ENCODE results near the gene TECPR1. TPM values are rescaled to one million over a fixed set of nuclear protein-coding genes. Genes with fewer than 3 reads are reported as not detected.

The TECPR1 gene
- total and polyA plus RNA-seq, 2 donors (not counting 1 experiment from before 2014, with no cell fraction given) = 20.9 to 52.2 TPM

- peaks cover 44% of the 10 kb centered on the region for H4K20me1 ChIP-seq (ENCODE audit: control insufficient read depth, insufficient read depth, low read length, poor library complexity, severe bottlenecking)
- peak; percentile 90 for ATAC-seq (ENCODE audit: low read depth)
- peaks cover 0 to 16% (median 6%) of the 10 kb centered on the region in 4 experiments for H3K27me3 ChIP-seq (replicated peaks in 1 of 4; ENCODE audit: control extremely low read depth in 1 of 4, control insufficient read depth in 3 of 4, insufficient read depth in 4 of 4, low read length in 3 of 4)
- Mint-ChIP-seq H3K4me1 (peaks cover 53% of the 10 kb centered on the region), H3K27me3 (peaks cover 16% of the 10 kb centered on the region), H3K27ac (peak overlapping the region; percentile 75), H3K9me3 (ENCODE audit: insufficient read depth) (no peaks in the 10 kb centered on the region), H3K4me3 (peak overlapping the region; percentile 88)
- H3K9me3 ChIP-seq (ENCODE audit: control extremely low read depth in 1 of 3, control insufficient read depth in 2 of 3, insufficient read depth in 1 of 3, low read length in 2 of 3) = peaks cover 0 to 15% (median 4%) of the 10 kb centered on the region in 3 donors
- H3K4me1 ChIP-seq (ENCODE audit: control insufficient read depth in 2 of 2, insufficient read depth in 2 of 2, low read length in 2 of 2) = peaks cover 45 to 54% of the 10 kb centered on the region in 2 donors
- ChIA-PET POLR2A (interaction anchor here (0.6 to 1.2 kb wide), 3 partner anchors 8 to 1332 kb away, joined by 3 to 10 read pairs (median 4); partner anchors contain the start of gene BHLHA15), CTCF (interaction anchor here (0.6 to 3.7 kb wide), 10 partner anchors 9 to 199 kb away, joined by 3 to 39 read pairs (median 4); partner anchors contain the start of genes BAIAP2L1 and LMTK2)
- WGBS (ENCODE audit: insufficient coverage) = 3% methylated on average over 13 of the region's 15 CpGs
- TF ChIP-seq EZH2 (IDR thresholded peaks at IDR 0.05; ENCODE audit: borderline replicate concordance, insufficient read depth, low read depth, low read length, poor library complexity, severe bottlenecking) = no peak
- no peak for TF ChIP-seq CTCF (IDR thresholded peaks at IDR 0.05)
- DNase-seq = peak; percentile 91
- no peaks in the 10 kb centered on the region for H3K79me2 ChIP-seq (ENCODE audit: control insufficient read depth, insufficient read depth, low read length)
- intact Hi-C loops (cut with micrococcal nuclease) = loop anchor here (1.0 to 2.0 kb wide), 7 partner anchors 16 to 112 kb away; partner anchors contain the start of genes BRI3 and LMTK2
- peak overlapping the region; percentile 57 for H3K9ac ChIP-seq (ENCODE audit: low read length)
- H3K4me2 ChIP-seq (replicated peaks; ENCODE audit: low read depth, low read length, poor library complexity, severe bottlenecking) = peak overlapping the region; percentile 78
- peak overlapping the region; percentile 16 for H2AFZ ChIP-seq (ENCODE audit: insufficient read depth, low read depth, low read length, poor library complexity, severe bottlenecking)
- H3K4me3 ChIP-seq (ENCODE audit: control extremely low read depth in 1 of 5, extremely low read depth in 1 of 5, insufficient read depth in 1 of 5, low read depth in 2 of 5, low read length in 4 of 5) = peak overlapping the region in 4 of 5 experiments; percentile 9 to 55 (median 40)
- H3K27ac ChIP-seq (ENCODE audit: low read length in 2 of 2) = peak overlapping the region in 1 of 2 donors; percentile 41
- H3K36me3 ChIP-seq (replicated peaks in 1 of 2; ENCODE audit: control extremely low read depth in 1 of 2, control insufficient read depth in 1 of 2, extremely low read depth in 1 of 2, insufficient read depth in 2 of 2, low read length in 1 of 2) = peaks cover 0 to 7% of the 10 kb centered on the region in 2 experiments
Measured at GRCh38 chr7:98202367-98203195, 49.5 kb downstream of the TECPR1 start.

All from B cell (primary cell).